Vagina (tissue), 2 donors: Measurements from ENCODE around the gene LRIG3. TPM values are rescaled to one million over a fixed set of nuclear protein-coding genes. Genes with fewer than 3 reads are reported as not detected.

ENCODE experiments used
- DNase-seq, 2 donors: peaks; one replicate each; pipeline ENCODE4 v3.0.0-alpha.2; 2017; ENCODE audit errors: extremely low spot score in 2 of 2
- H3K27ac ChIP-seq: fragments of 200-600 bp; sonication (generic); one replicate; pipeline ENCODE4 v1.5.1; 2019
- H3K27me3 ChIP-seq: fragments of 200-600 bp; sonication (generic); one replicate; pipeline ENCODE4 v1.5.1; 2019
- H3K36me3 ChIP-seq, 2 donors: fragments of 200-600 bp; sonication (generic); one replicate each; pipeline ENCODE4 v1.5.1; 2017 to 2019
- H3K4me1 ChIP-seq: fragments of 200-600 bp; sonication (generic); one replicate; pipeline ENCODE4 v1.5.1; 2019
- H3K4me3 ChIP-seq, 2 donors: fragments of 200-600 bp; sonication (generic); 1 replicate in 1 of 2; 2 replicates in 1 of 2; pipeline ENCODE4 v1.5.1; 2016 to 2019
- H3K9me3 ChIP-seq: fragments of 200-600 bp; sonication (generic); one replicate; pipeline ENCODE4 v1.5.1; 2019
- POLR2A ChIP-seq, 2 donors: fragments of 450-650 bp; IDR thresholded peaks; one replicate each; pipeline ENCODE4 v1.6.1; 2017; ENCODE audit warnings: antibody characterized with exemption in 2 of 2, mild to moderate bottlenecking in 2 of 2, moderate library complexity in 2 of 2
- POLR2AphosphoS5 ChIP-seq, 2 donors: sonication (generic); formaldehyde crosslinking; IDR thresholded peaks; one replicate each; pipeline ENCODE4 v1.9.0; 2017; ENCODE audit warnings: antibody characterized with exemption in 2 of 2, mild to moderate bottlenecking in 2 of 2, low read depth in 1 of 2; ENCODE audit not compliant: insufficient read depth in 1 of 2
- intact Hi-C: fragments of 100-400 bp; cut with DNase I; formaldehyde crosslinking; loops from one replicate; pipeline ENCODE4 v1.15.1; 2023
- total RNA-seq: library from RNA; depleted of rRNA; stranded (reverse); fragments of >200 nt; gene quantifications from one replicate; pipeline ENCODE4 v1.2.3, GENCODE V29; 2016
- TF ChIP-seq, protein P1 (sequence below), 3 experiments: fragments of 450-650 bp in 2 of 3; fragments of 200-600 bp in 1 of 3; sonication (generic) in 1 of 3; IDR thresholded peaks; one replicate each; pipeline ENCODE4 v1.5.1; 2017 to 2019; ENCODE audit warnings: antibody characterized with exemption in 3 of 3, mild to moderate bottlenecking in 2 of 3, moderate library complexity in 2 of 3

The LRIG3 gene
- total RNA-seq, 1 donor from 2014 or later, result 54.0 TPM

DNA sequence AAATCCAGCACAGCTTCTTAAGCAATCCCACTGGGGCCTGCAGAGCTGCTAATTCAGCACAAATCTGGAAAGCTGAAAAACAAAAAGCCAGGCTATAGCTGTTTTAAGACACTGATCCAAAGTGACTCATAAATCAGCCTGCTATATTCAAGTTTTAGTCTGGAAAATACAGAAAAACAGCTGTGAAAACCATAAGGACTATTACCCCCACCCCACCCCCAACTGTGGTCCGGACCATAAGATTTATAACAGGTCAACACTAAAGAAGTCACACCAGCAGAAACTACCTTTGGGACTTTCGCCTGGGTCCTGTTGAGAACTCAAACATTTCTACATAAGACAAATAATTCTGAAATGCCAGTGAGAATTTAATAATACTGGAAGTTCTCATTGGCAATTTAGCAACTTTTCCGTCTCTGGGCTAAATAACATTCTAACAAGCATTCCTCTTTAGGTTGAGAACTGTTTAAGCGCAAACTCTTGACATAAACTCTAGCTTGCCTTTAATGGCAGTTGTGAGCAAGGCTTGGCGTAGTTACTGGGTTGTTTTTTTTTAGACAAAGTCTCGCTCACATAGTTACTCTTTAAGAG lies 3.3 kb downstream of the LRIG3 start:
- intact Hi-C loops, result no loop called here
- H3K27ac ChIP-seq, result peak overlapping the region; percentile 98
- H3K9me3 ChIP-seq, result no peaks in the 10 kb centered on the region
- DNase-seq, result no peak
- H3K36me3 ChIP-seq, result peaks cover 0 to 17% of the 10 kb centered on the region in 2 donors
- peaks cover 49% of the 10 kb centered on the region for H3K4me1 ChIP-seq
- no peaks in the 10 kb centered on the region for H3K27me3 ChIP-seq
- H3K4me3 ChIP-seq, result peak overlapping the region; percentile 80 to 98
- TF ChIP-seq POLR2A (IDR thresholded peaks at IDR 0.05) (no peak), POLR2AphosphoS5 (IDR thresholded peaks at IDR 0.05; ENCODE audit: insufficient read depth in 1 of 2, low read depth in 1 of 2) (no peak)

DNA sequence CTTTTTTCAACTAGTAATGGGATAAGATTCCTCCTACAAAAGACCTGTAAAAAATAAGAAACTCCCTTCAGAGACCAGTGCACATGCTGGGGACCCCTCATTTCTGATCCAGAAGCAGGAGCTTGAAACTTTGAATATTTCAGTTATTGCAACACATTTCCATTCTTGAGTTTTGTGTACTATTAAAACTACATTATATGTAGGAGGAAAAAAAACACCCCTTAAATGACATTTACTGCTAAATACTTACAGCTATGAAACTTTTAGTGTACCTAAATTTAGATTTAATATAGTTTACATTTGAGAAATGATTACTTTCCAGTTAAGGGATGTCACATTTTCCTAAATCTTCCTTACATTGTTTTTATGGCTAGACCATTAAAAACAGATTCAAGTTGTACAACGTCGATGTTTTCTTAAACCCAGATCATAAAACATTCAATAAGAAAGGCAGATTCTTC lies 4.1 kb downstream of the LRIG3 start:
- intact Hi-C loops, result no loop called here
- no peak for DNase-seq

DNA sequence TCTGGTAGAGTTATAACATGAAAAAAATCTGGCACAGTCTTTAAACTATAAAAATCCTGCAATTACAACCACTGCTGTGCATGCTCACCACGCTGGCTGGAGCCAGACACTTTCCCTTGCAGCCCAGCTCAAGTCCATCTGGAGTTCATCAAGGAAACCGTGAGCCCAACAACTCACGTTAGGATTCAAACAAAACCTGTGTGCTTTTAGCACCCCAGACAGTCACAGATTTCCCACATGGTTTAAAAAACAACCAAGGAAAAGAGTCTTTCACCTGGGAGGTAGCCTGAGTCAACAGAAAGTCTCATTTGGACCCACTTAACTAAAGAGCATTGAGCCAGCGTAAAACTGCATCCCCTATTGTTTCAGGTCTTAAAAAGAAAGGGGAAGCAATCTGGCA lies 4.7 kb downstream of the LRIG3 start:
- Histone ChIP-seq H3K27ac (peak overlapping the region; percentile 98), H3K36me3 (peaks cover 0 to 17% of the 10 kb centered on the region in 2 donors), H3K27me3 (no peaks in the 10 kb centered on the region), H3K4me1 (peaks cover 55% of the 10 kb centered on the region), H3K4me3 (peak overlapping the region; percentile 80 to 98), H3K9me3 (no peaks in the 10 kb centered on the region)
- intact Hi-C loops, result no loop called here
- no peak for TF ChIP-seq POLR2A (IDR thresholded peaks at IDR 0.05)
- TF ChIP-seq, protein P1, sequence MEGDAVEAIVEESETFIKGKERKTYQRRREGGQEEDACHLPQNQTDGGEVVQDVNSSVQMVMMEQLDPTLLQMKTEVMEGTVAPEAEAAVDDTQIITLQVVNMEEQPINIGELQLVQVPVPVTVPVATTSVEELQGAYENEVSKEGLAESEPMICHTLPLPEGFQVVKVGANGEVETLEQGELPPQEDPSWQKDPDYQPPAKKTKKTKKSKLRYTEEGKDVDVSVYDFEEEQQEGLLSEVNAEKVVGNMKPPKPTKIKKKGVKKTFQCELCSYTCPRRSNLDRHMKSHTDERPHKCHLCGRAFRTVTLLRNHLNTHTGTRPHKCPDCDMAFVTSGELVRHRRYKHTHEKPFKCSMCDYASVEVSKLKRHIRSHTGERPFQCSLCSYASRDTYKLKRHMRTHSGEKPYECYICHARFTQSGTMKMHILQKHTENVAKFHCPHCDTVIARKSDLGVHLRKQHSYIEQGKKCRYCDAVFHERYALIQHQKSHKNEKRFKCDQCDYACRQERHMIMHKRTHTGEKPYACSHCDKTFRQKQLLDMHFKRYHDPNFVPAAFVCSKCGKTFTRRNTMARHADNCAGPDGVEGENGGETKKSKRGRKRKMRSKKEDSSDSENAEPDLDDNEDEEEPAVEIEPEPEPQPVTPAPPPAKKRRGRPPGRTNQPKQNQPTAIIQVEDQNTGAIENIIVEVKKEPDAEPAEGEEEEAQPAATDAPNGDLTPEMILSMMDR (IDR thresholded peaks at IDR 0.05), result no peak
- peak in 1 of 2 donors; percentile 58 for TF ChIP-seq POLR2AphosphoS5 (IDR thresholded peaks at IDR 0.05; ENCODE audit: insufficient read depth in 1 of 2, low read depth in 1 of 2)
- no peak for DNase-seq

More for the DNA sequence above, 4.1 kb downstream of the LRIG3 start:
- peak overlapping the region; percentile 80 to 98 for H3K4me3 ChIP-seq
- peaks cover 0 to 17% of the 10 kb centered on the region in 2 donors for H3K36me3 ChIP-seq
- no peaks in the 10 kb centered on the region for H3K9me3 ChIP-seq
- H3K4me1 ChIP-seq, result peaks cover 49% of the 10 kb centered on the region
- no peaks in the 10 kb centered on the region for H3K27me3 ChIP-seq
- peak overlapping the region; percentile 98 for H3K27ac ChIP-seq
- TF ChIP-seq, protein P1 (IDR thresholded peaks at IDR 0.05), result no peak
- no peak for TF ChIP-seq POLR2A (IDR thresholded peaks at IDR 0.05)
- TF ChIP-seq POLR2AphosphoS5 (IDR thresholded peaks at IDR 0.05; ENCODE audit: insufficient read depth in 1 of 2, low read depth in 1 of 2), result no peak

DNA sequence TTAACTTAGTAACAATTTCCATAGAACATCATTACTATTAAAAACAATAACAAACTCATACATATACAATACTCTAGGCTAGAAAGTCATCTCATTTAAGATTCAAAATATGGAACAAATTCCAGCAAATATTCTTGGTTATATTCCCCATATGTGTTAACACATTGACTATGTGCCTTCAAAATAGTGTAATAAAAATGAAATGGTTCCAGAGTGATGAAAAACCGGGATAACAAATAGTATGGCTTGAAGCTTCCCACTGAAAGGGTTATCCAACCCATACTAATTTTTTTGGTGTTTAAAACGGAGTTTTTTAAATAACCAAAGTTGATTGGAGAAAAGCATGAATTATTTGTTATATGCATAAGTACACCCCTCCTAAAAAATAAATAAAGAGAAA lies 5.3 kb downstream of the LRIG3 start:
- H3K4me3 ChIP-seq, result no peak overlapping the region
- no peak overlapping the region for H3K27ac ChIP-seq
- intact Hi-C loops, result no loop called here
- H3K36me3 ChIP-seq, result peaks cover 0 to 17% of the 10 kb centered on the region in 2 donors
- TF ChIP-seq, protein P1 (IDR thresholded peaks at IDR 0.05), result no peak
- TF ChIP-seq POLR2A (IDR thresholded peaks at IDR 0.05) (no peak), POLR2AphosphoS5 (IDR thresholded peaks at IDR 0.05; ENCODE audit: insufficient read depth in 1 of 2, low read depth in 1 of 2) (no peak)
- peaks cover 61% of the 10 kb centered on the region for H3K4me1 ChIP-seq
- no peaks in the 10 kb centered on the region for H3K9me3 ChIP-seq
- no peak for DNase-seq
- H3K27me3 ChIP-seq, result no peaks in the 10 kb centered on the region

DNA sequence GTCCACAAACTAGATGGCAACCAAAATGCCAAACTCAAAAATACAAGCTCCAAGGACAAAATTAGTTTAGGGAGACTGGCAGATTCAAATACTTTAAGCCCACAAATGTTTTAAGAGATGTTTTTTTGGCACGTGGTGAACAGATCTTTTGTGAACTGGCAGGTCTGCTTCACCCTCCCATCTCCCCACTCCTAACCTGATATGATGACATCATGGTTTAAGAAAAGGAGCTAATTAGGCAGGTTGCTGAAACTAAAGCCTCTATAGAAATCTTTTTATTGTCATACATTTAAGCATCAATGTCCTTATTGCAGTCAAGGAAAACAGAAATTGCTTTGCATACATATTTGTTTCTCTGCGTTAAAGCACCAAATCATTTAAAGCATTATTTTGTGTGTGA lies 5.8 kb downstream of the LRIG3 start:
- peaks cover 0 to 17% of the 10 kb centered on the region in 2 donors for H3K36me3 ChIP-seq
- intact Hi-C loops, result no loop called here
- H3K4me3 ChIP-seq, result no peak overlapping the region

More for the DNA sequence above, 5.8 kb downstream of the LRIG3 start:
- Histone ChIP-seq H3K27ac (no peak overlapping the region), H3K4me1 (peaks cover 66% of the 10 kb centered on the region), H3K9me3 (no peaks in the 10 kb centered on the region), H3K27me3 (no peaks in the 10 kb centered on the region)
- no peak for DNase-seq
- TF ChIP-seq POLR2A (IDR thresholded peaks at IDR 0.05) (no peak), POLR2AphosphoS5 (IDR thresholded peaks at IDR 0.05; ENCODE audit: insufficient read depth in 1 of 2, low read depth in 1 of 2) (no peak)
- TF ChIP-seq, protein P1 (IDR thresholded peaks at IDR 0.05), result no peak
